KOPT-K1 (cell line): ENCODE results near the gene LRRFIP1.
"Not testable (repeated sequence)": the region's sequence is repeated elsewhere in the genome, so short reads cannot be mapped to it uniquely, and the experiment has no call there.

ENCODE experiments used
- H3K27ac ChIP-seq: fragments of 200-600 bp; sonication (generic); 2 replicates; pipeline ENCODE4 v1.5.1; 2016; ENCODE audit warnings: antibody characterized with exemption, mild to moderate bottlenecking, low read depth, low read length; ENCODE audit not compliant: poor library complexity, severe bottlenecking
- H3K36me3 ChIP-seq: fragments of 200-600 bp; sonication (generic); 2 replicates; pipeline ENCODE4 v1.5.1; 2017; ENCODE audit warnings: antibody characterized with exemption, mild to moderate bottlenecking, low read length, moderate library complexity; ENCODE audit not compliant: insufficient read depth
- H3K9me3 ChIP-seq: fragments of 200-600 bp; sonication (generic); 2 replicates; pipeline ENCODE4 v1.5.1; 2017; ENCODE audit warnings: antibody characterized with exemption, low read length, mild to moderate bottlenecking; ENCODE audit not compliant: insufficient read depth, poor library complexity, severe bottlenecking

The LRRFIP1 gene

GRCh38 chr2:237744613-237745249 lies 117.3 kb downstream of the LRRFIP1 start:
- Histone ChIP-seq H3K36me3 (peaks cover 58% of the 10 kb centered on the region), H3K27ac (no peak overlapping the region), H3K9me3 (no peaks in the 10 kb centered on the region)

DNA sequence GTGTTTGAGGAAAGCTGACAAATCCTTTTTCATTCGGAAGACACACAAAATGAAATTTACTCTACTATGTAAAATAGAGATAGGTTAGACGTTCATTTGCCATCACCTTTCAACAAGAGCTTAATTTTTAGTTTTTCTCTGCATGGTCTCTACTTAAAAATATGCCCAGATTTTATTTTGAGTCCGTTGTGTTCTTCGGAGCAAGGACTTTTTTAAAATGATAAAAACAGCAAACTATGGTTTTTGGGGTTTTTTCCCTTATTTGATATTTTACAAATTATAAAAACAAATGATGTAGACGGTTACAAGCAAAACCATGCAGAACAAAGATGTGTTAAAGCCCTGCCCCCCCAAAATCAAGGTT lies 117.8 kb downstream of the LRRFIP1 start:
- Histone ChIP-seq H3K36me3 (peaks cover 62% of the 10 kb centered on the region), H3K27ac (no peak overlapping the region), H3K9me3 (no peaks in the 10 kb centered on the region)

DNA sequence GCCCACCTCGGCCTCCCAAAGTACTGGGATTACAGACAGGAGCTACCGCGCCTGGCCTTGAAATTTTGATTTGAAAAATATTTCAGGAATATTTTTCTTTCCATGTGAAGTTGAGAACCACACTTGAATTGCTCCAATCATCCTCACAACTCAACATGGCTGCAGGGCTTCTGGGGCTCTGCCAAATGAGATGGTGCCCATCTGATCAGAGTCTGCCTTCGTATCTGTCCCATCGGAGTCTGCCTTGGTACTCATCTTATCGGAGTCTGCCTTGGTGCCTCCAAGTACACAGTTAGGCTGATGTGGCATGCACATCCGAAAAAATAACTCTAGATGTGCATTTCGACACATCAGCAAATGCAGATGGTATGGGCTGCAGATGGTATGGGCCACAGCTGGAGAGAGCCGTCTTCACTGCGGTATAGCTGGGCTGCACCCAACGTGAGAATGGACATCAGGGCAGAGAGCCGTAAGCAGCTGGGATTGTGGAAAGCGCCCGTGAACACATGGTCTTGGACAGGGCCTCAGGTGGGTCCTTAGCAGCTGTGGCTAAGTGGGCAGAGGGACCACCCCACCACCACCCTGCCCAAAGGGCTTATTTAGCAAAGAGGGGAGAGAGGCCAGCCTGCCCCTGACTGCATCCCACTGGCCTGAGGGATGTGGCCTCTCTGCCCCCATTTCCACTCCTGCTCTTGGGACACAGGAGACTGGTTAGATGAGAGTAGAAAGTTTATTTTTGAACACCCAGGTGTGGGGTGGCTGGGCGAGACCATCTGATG lies 119.1 kb downstream of the LRRFIP1 start:
- no peaks in the 10 kb centered on the region for H3K9me3 ChIP-seq
- no peak overlapping the region for H3K27ac ChIP-seq
- peaks cover 68% of the 10 kb centered on the region for H3K36me3 ChIP-seq

DNA sequence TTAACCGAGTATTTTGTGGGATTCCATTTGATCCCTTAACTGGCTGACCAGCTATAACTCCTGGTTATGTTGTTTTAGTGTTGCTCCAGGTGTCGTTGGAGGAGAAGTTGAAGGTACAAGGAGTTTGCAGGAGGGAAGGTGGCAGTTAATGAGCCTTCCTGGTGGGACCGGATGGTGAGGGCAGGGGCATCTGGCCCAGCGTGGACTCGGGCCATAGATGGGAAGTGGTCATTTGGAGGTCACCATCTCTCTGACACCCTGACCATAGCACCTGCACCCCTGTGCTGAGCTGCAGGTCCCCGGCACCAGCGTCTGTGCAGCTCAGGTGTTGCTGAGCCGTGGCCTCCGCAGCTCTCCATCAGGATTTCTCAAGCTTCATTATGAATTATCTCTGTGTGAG lies 119.8 kb downstream of the LRRFIP1 start:
- H3K36me3 ChIP-seq, result peaks cover 73% of the 10 kb centered on the region
- no peak overlapping the region for H3K27ac ChIP-seq
- H3K9me3 ChIP-seq, result no peaks in the 10 kb centered on the region

DNA sequence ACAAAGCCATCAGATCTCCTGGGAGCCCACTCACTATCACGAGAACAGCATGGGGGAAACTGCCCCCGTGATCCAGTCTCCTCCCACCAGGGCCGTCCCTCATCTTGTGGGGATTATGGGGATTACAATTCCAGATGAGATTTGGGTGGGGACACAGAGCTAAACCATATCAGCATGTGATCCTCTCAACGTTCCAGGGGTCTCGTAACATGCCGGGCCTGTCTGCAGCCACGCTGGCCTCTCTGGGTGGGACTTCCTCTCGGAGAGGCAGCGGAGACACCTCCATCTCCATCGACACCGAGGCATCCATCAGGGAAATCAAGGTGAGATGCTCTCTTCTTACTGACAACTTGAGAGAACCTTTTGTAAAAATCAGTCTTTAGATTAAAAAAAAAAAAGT lies 121.6 kb downstream of the LRRFIP1 start:
- H3K27ac ChIP-seq, result no peak overlapping the region
- H3K36me3 ChIP-seq, result peaks cover 82% of the 10 kb centered on the region
- H3K9me3 ChIP-seq, result no peaks in the 10 kb centered on the region

DNA sequence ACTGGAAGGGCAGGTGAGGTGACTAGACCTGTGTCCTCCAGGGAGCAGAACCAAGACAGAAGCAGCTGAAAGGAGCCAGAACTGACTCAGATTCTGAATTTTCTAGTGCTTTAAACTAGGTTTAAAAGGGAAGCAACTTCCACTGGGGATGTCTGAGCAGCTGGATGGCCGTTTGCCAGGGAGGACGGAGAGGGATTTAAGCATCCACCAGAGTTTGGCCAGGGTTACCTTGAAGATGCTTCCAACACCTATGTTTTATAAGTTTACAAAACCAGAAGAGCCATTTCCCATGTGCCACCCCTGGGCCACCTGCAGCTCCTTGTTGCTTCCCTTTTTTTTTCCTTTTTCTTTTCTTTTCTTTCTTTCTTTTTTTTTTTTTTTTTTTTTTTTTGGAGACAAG lies 122.6 kb downstream of the LRRFIP1 start:
- no peak overlapping the region for H3K27ac ChIP-seq
- H3K36me3 ChIP-seq, result peaks cover 87% of the 10 kb centered on the region
- no peaks in the 10 kb centered on the region for H3K9me3 ChIP-seq

- peaks cover 92% of the 10 kb centered on the region for H3K36me3 ChIP-seq
- not testable (repeated sequence) for H3K9me3 ChIP-seq, H3K27ac ChIP-seq
Measured at GRCh38 chr2:237750441-237750840, 123.1 kb downstream of the LRRFIP1 start.

DNA sequence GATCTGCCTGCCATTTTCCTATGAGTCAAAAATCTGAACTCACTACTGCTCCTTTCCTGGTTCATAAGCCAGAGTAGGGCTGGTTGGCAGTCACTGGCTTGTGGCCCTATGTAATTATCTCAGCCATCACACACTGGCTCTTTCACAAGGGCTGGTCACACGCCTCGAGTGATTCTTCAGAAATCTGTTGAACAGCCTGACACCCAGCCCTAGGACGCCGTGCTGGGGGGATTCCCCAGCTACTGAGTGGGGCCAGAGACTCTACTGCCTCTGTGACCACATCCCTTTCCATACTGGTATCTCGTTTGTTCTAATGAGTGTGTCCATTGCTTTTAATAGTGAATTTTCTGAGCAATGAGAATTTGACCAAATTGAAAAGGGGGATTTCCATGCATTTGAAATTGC lies 125.4 kb downstream of the LRRFIP1 start:
- Histone ChIP-seq H3K9me3 (no peaks in the 10 kb centered on the region), H3K36me3 (peaks cover 98% of the 10 kb centered on the region), H3K27ac (no peak overlapping the region)

DNA sequence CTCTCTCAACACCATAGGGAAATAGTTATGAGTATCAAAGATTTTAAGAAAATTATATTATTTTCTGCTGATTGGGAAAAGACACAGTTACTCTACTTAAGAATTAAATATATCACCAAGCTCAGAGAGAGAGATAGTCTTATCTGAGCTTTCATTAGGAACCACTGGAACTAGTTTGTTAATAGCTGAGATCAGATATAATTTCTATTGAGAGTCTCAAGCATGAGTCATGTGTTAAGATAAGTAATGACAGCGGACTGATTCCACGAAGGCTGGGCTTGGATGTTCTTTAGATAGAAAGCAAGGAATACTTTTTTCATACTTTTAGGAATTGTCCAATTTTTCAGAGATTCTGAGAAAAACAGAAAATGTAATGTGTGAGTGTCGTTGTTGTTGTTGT lies 126.8 kb downstream of the LRRFIP1 start:
- H3K36me3 ChIP-seq, result peaks cover 99% of the 10 kb centered on the region
- no peak overlapping the region for H3K27ac ChIP-seq
- H3K9me3 ChIP-seq, result no peaks in the 10 kb centered on the region

- Histone ChIP-seq H3K36me3 (peaks cover 99% of the 10 kb centered on the region), H3K9me3 (no peaks in the 10 kb centered on the region)
Measured at GRCh38 chr2:237754626-237755248, 127.3 kb downstream of the LRRFIP1 start.

GRCh38 chr2:237757616-237758015 lies 130.2 kb downstream of the LRRFIP1 start:
- Histone ChIP-seq H3K9me3 (no peaks in the 10 kb centered on the region), H3K36me3 (peaks cover 99% of the 10 kb centered on the region)

More at GRCh38 chr2:237754626-237755248, 127.3 kb downstream of the LRRFIP1 start:
- no peak overlapping the region for H3K27ac ChIP-seq

DNA sequence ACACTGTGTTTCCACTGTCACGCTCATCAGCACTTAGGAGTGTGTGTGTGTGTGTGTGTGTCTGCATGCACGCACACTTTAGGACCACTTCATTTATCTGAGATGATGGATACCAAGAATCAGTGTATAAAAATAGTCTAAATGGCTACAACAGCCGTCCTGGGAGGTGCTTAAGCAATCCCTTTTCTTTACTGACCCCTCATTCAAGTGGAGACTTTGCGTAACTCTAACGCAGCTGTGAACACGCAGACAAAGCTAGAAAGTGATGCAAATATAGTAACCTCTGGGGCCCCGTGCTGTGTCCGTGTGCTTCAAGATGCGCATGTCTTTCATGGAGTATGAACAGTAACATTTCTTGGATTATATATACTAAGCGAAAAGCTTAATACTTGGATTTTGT lies 130.8 kb downstream of the LRRFIP1 start:
- no peaks in the 10 kb centered on the region for H3K9me3 ChIP-seq
- no peak overlapping the region for H3K27ac ChIP-seq
- H3K36me3 ChIP-seq, result peaks cover 99% of the 10 kb centered on the region

More at GRCh38 chr2:237757616-237758015, 130.2 kb downstream of the LRRFIP1 start:
- H3K27ac ChIP-seq, result no peak overlapping the region

GRCh38 chr2:237759176-237759575 lies 131.8 kb downstream of the LRRFIP1 start:
- Histone ChIP-seq H3K36me3 (peaks cover 99% of the 10 kb centered on the region), H3K9me3 (no peaks in the 10 kb centered on the region), H3K27ac (no peak overlapping the region)

GRCh38 chr2:237760506-237761502 lies 133.4 kb downstream of the LRRFIP1 start:
- H3K9me3 ChIP-seq, result no peaks in the 10 kb centered on the region
- no peak overlapping the region for H3K27ac ChIP-seq
- peaks cover 85% of the 10 kb centered on the region for H3K36me3 ChIP-seq
